ENCODE results near the gene IL3. TPM values are rescaled to one million over a fixed set of nuclear protein-coding genes. Genes with fewer than 3 reads are reported as not detected.

The IL3 gene
- total and polyA plus RNA-seq, 2 of the 4 experiments (the other 2 are of a cell fraction): not detected

- no peak overlapping the region for H4K8ac ChIP-seq (ENCODE audit: low read depth in 2 of 2, low read length in 2 of 2)
- no peak overlapping the region for H2BK120ac ChIP-seq (ENCODE audit: low read depth, low read length)
- H4K5ac ChIP-seq (ENCODE audit: low read depth, low read length): no peak overlapping the region
- no peak overlapping the region for H2BK5ac ChIP-seq (ENCODE audit: low read depth, low read length, poor library complexity, severe bottlenecking)
- no peak overlapping the region for H2BK15ac ChIP-seq (ENCODE audit: low read depth, low read length)
- H3K27me3 ChIP-seq (ENCODE audit: control insufficient read depth, insufficient read depth, low read length): peaks cover 33% of the 10 kb centered on the region
- BruUV-seq (replicated peaks): no TSS peak
- no peak overlapping the region for H3K27ac ChIP-seq (ENCODE audit: insufficient read depth, low read length)
- H3K9ac ChIP-seq (ENCODE audit: low read depth, low read length): no peak overlapping the region
- H4K20me1 ChIP-seq (ENCODE audit: insufficient read depth, low read length): peaks cover 1% of the 10 kb centered on the region; the same call in 1 of the 2 replicates
- H3K18ac ChIP-seq (ENCODE audit: low read depth, low read length): no peak overlapping the region
- H3K9me1 ChIP-seq (ENCODE audit: insufficient read depth, low read length): 0 out of 2 replicates have a peak, but pooled peaks cover under 1% of the 10 kb centered on the region
- ChIA-PET CTCF (no interaction called here), POLR2A (ENCODE audit: unreplicated experiment) (no interaction called here)
- H3K9me3 ChIP-seq (ENCODE audit: control insufficient read depth, insufficient read depth, low read length): no peaks in the 10 kb centered on the region
- H3K23ac ChIP-seq (ENCODE audit: low read depth, low read length): no peak overlapping the region
- dilution Hi-C loops (cut with HindIII; ENCODE audit: low sequenced_read_pairs, unreplicated experiment): no loop called here
- H3K4me1 ChIP-seq (ENCODE audit: control insufficient read depth, insufficient read depth, low read length): no peaks in the 10 kb centered on the region
- H3K4me2 ChIP-seq (ENCODE audit: low read depth, low read length): no peak overlapping the region
- no peak overlapping the region for H3K4ac ChIP-seq (ENCODE audit: low read depth, low read length)
- H2AK9ac ChIP-seq (replicated peaks; ENCODE audit: low read depth, low read length, poor library complexity): no peak overlapping the region
- no peaks in the 10 kb centered on the region for H3K79me1 ChIP-seq (ENCODE audit: low read depth in 1 of 2, low read length in 2 of 2)
- DNase-seq (no peak), ATAC-seq (ENCODE audit: low read depth) (no peak)
- H3K56ac ChIP-seq (ENCODE audit: extremely low read depth, insufficient read depth, low read length): no peak overlapping the region
- TF ChIP-seq MXI1 (IDR thresholded peaks at IDR 0.05; ENCODE audit: borderline replicate concordance, low read depth, low read length) (no peak), MAFK (IDR thresholded peaks at IDR 0.05; ENCODE audit: low read depth, low read length) (peak; percentile 89)
- in situ Hi-C loops (cut with MboI; ENCODE audit: low sequenced_read_pairs): no loop called here
- no peak overlapping the region for H3K14ac ChIP-seq (replicated peaks; ENCODE audit: low read depth, low read length)
- H4K91ac ChIP-seq (ENCODE audit: insufficient read depth, low read depth, low read length): no peak overlapping the region
- no peaks in the 10 kb centered on the region for H3K36me3 ChIP-seq (ENCODE audit: control insufficient read depth, insufficient read depth, low read length)
- no CpG with 5 or more reads among the region's 4 CpGs for WGBS, 2 experiments (ENCODE audit: extremely low coverage in 2 of 2, insufficient read length in 1 of 2)
- intact Hi-C loops (cut with micrococcal nuclease): no loop called here
- H2BK20ac ChIP-seq (ENCODE audit: low read depth, low read length): no peak overlapping the region
- H2AK5ac ChIP-seq (ENCODE audit: low read depth, low read length): no peak overlapping the region
- no peak overlapping the region for H3K4me3 ChIP-seq (ENCODE audit: insufficient read depth, low read depth, low read length)
- no peak overlapping the region for H2AFZ ChIP-seq (replicated peaks; ENCODE audit: low read length, poor library complexity)
These were observed 43.1 kb upstream of the IL3 start for GRCh38 chr5:132017316-132017715.
